ENCODE data around the gene USP34.
A peak's percentile ranks its signal among the peaks of the same experiment; 100 is the strongest.
"Not testable (repeated sequence)": the region's sequence is repeated elsewhere in the genome, so short reads cannot be mapped to it uniquely, and the experiment has no call there.

The USP34 gene

DNA sequence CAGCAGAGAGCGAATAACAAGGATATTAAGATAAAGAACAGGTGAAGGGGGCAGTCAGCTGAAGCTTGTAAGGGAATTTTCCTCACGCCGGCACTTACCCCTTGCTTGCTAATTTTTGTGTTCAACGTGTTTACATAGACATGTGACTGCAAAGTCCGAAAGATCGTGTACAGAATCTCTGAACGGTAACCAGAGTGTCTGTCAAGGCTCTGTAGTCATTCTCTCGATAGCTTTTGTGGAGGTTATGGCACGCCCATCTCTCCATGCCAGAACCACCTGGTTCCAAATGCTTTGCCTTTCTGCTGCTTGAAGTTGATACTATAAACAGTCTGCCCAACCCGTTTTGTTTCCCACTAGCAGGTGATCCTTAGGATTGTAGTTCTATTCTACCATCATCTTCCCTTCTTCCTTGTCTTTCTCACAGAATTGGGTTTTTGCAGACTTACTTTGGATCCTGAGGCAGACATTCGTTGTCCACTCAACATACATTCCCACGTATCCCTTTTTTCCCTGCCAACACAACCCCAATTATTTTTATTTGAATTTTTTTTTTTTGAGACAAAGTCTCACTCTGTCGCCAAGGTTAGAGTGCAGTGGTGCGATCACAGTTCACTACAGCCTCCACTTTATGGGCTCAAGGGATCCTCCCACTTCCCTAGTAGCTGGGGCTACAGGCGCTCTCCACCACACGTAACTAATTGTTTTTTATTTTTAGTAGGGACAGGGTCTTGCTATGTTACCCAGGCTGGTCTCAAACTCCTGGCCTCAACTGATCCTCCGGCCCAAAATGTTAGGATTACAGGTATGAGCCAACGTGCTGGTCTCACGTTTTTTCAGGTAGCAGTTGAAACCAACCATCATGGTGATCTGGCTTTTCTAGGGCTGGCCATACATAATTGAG lies 1.3 kb upstream of the USP34 start:
- ATAC-seq (ENCODE audit: low read depth): peak; percentile 26
- Mint-ChIP-seq H3K36me3 (peaks cover 3% of the 10 kb centered on the region), H3K27ac (peak overlapping the region; percentile 99), H3K27me3 (no peaks in the 10 kb centered on the region), H3K4me3 (peak overlapping the region; percentile 97), H3K4me1 (peaks cover 12% of the 10 kb centered on the region), H3K9me3 (peaks cover 2% of the 10 kb centered on the region)
- DNase-seq (ENCODE audit: low spot score in 2 of 2): peak in 1 of 2 donors; percentile 49

DNA sequence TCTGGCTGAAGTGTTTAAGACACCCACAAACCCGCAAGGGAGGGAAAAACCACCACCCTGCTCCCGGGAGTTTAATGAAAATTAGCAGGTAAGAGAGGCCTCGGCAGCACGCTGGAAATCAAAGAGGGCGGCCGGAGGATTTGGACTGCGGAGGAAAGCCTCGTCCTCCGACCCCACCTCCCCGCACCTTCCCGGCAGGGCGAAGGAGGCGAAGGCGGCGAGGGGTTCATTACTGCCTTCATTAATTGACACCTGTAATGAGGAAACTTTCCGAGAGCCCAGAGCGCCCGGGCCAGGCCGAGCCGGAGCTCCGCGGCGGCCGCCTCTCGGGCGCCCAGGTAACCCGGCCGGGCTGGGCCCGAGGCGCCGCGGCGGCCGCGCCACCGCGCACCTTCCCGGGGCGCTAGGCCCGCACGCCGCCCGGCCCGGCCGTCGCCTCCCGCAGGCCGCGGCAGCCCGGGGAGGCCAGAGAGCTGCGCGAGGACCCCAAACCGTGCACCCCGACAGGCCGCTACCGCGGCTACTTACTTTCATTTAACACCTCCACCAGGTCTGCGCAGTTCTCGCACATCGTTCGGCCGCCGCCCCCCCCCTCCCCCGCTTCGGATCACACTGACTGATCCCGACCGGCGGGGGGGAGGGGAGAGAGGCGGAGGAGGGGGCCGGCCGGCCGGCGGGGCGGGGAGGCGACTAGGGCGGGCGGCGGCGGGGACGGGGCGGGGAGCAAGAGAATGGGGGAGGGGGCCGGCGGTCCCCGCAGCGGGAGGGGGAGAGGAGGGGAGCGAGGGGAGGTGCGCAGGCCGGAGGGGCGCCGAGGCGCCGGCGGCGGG lies 550 bp downstream of the USP34 start:
- Mint-ChIP-seq H3K4me1 (peaks cover 10% of the 10 kb centered on the region), H3K4me3 (peak overlapping the region; percentile 97), H3K27ac (peak overlapping the region; percentile 99), H3K9me3 (no peaks in the 10 kb centered on the region), H3K36me3 (no peaks in the 10 kb centered on the region), H3K27me3 (no peaks in the 10 kb centered on the region)
- peak; percentile 30 for ATAC-seq (ENCODE audit: low read depth)
- peak; percentile 58 to 65 for DNase-seq (ENCODE audit: low spot score in 2 of 2)

DNA sequence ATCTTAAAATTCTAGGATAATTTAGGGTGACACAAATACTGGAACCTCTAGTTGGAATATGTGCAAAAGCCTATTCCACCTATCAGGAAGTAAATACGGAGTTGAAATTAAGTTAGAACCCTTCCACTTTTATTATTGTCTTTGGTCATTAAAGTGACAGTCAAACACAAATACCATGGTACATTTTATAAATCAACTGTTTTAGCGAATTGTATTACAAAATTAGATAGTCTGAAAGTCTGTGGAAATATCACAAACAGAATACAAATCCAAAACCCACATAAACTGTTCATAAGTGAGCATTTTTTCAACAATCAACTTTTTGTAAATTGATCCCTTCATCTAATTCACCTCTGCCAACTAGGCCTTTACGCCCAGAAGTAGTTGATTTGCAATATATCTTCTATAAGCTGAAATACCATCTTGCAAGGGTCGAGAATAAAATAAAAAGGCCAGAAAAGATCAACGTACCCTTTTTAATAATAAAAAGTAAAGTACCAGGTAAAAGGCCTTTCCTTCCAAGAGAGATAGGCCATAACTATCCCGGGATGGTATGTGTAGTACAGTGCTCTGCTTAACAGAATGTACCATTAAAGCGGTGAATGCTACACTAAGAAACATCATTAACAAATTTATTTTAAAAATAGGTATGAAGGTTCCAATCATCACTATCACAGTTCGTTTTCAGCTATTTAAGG lies 1.3 kb downstream of the USP34 start:
- DNase-seq (ENCODE audit: low spot score in 2 of 2) (no peak), ATAC-seq (ENCODE audit: low read depth) (no peak)
- peak overlapping the region; percentile 96 for H3K4me3 Mint-ChIP-seq
- H3K9me3 Mint-ChIP-seq: no peaks in the 10 kb centered on the region
- peak overlapping the region; percentile 99 for H3K27ac Mint-ChIP-seq
- peaks cover 12% of the 10 kb centered on the region for H3K4me1 Mint-ChIP-seq
- H3K36me3 Mint-ChIP-seq: no peaks in the 10 kb centered on the region
- no peaks in the 10 kb centered on the region for H3K27me3 Mint-ChIP-seq

DNA sequence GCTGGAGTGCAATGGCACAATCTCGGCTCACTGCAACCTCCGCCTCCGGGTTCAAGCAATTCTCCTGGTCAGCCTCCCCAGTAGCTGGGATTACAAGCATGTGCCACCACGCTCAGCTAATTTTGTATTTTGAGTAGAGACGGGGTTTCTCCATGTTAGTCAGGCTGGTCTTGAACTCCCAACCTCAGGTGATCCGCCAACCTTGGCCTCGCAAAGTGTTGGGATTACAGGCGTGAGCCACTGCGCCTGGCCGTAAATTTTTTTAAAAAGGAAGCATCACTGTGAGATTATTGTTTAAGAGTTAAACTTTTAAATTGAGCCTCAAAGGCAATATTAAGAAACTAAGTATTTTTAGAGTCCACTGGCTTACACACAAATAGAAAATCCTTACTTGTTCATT lies 2.7 kb downstream of the USP34 start:
- H3K27ac Mint-ChIP-seq; H3K36me3 Mint-ChIP-seq; ATAC-seq (ENCODE audit: low read depth); DNase-seq (ENCODE audit: low spot score in 2 of 2); H3K27me3 Mint-ChIP-seq; H3K4me3 Mint-ChIP-seq; H3K9me3 Mint-ChIP-seq: not testable (repeated sequence)
- peaks cover 21% of the 10 kb centered on the region for H3K4me1 Mint-ChIP-seq

DNA sequence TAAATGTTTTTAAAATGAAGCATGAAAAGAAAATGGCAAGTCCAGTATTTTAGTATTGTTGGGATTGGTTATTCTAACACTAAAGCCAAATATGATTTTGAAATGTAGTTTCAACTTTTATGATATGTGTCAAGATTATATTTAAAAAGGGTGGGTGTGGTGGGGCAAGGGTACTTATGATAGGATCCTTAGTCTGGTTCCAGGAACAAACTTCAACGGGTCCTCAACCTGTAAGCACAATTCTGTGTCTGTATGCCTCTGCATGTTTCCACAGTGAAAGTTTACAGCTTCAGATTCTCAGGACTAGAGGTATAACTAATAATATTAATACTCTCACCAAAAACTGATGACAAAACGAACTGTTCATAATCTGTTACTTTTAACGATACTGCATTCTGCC lies 5.8 kb downstream of the USP34 start:
- H3K27ac Mint-ChIP-seq: peak overlapping the region; percentile 95

DNA sequence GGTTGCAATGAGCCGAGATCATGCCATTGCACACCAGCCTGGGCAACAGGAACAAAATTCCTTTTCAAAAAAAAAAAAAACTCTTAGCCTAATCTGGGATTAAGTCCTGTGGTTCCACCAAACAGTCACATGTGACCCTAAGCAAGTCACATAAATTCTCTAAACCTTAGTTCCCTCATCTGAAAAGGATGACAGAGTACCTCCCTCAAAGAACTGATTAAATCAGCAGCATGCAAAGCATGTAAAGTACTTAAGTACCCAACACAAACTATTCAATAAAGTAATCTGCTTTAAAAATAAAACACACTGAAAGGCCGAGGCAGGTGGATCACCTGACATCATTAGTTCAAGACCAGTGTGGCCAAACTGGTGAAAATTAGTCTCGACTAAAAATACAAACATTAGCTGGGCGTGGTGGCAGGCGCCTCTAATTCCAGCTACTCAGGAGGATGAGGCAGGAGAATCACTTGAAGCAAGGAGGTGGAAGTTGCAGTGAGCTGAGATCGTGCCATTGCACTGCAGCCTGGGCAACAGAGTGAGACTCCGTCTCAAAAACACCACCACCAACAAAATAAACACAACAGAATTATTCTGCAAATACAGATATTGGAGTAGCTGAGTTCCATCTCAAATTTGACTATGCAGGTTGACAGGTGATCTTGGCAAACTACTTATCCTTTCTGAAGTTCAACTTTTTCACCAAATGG lies 7.0 kb downstream of the USP34 start:
- H3K36me3 Mint-ChIP-seq: no peaks in the 10 kb centered on the region
- no peak for DNase-seq (ENCODE audit: low spot score in 2 of 2)
- ATAC-seq (ENCODE audit: low read depth): peak; percentile 40
- H3K4me1 Mint-ChIP-seq: peaks cover 20% of the 10 kb centered on the region
- H3K4me3 Mint-ChIP-seq: peak overlapping the region; percentile 66
- H3K27ac Mint-ChIP-seq: peak overlapping the region; percentile 95
- no peaks in the 10 kb centered on the region for H3K9me3 Mint-ChIP-seq
- H3K27me3 Mint-ChIP-seq: no peaks in the 10 kb centered on the region

More for the DNA sequence above, 5.8 kb downstream of the USP34 start:
- H3K4me1 Mint-ChIP-seq: peaks cover 17% of the 10 kb centered on the region
- DNase-seq (ENCODE audit: low spot score in 2 of 2): no peak
- no peaks in the 10 kb centered on the region for H3K9me3 Mint-ChIP-seq
- no peak overlapping the region for H3K4me3 Mint-ChIP-seq
- no peaks in the 10 kb centered on the region for H3K36me3 Mint-ChIP-seq
- H3K27me3 Mint-ChIP-seq: no peaks in the 10 kb centered on the region
- no peak for ATAC-seq (ENCODE audit: low read depth)

DNA sequence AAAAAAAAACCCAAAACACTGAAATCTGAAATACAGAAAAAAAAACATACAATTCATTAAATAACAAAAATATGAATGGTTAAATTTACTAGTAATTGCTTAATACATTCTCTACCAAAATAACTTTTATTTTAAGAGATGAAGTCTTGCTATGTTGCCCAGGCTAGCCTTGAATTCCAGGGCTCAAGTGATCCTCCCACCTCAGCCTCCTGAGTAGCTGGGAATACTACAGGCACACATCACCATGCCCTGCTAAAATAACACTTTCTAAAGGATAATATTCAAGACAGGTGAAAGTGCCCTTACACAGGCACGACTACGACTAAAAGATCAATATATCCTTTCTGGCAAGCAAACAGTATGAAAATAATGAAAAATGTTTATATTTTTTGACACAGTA lies 9.5 kb downstream of the USP34 start:
- Mint-ChIP-seq H3K9me3 (no peaks in the 10 kb centered on the region), H3K27ac (no peak overlapping the region), H3K4me3 (no peak overlapping the region), H3K27me3 (no peaks in the 10 kb centered on the region), H3K36me3 (no peaks in the 10 kb centered on the region), H3K4me1 (peaks cover 31% of the 10 kb centered on the region)
- no peak for DNase-seq (ENCODE audit: low spot score in 2 of 2)
- ATAC-seq (ENCODE audit: low read depth): no peak

DNA sequence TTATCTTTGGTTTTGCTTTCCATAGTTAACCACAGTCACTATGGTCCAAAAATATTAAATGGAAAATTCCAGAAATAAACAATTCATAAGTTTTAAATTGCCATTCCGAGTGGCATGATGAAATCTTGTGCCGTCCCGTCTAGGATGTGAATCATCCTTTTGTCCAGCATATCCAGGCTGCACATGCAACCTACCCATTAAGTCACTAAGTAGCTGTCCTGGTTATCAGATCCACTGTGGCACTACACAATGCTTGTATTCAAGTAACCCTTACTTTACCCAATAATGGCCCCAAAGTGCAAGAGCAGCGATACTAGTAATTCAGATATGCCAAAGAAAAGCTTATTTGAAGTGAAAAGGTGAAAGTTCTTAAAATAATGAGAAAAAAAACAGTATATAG lies 10.7 kb downstream of the USP34 start:
- no peak for DNase-seq (ENCODE audit: low spot score in 2 of 2)
- Mint-ChIP-seq H3K4me3 (no peak overlapping the region), H3K9me3 (no peaks in the 10 kb centered on the region), H3K27me3 (no peaks in the 10 kb centered on the region), H3K4me1 (peaks cover 36% of the 10 kb centered on the region), H3K27ac (no peak overlapping the region), H3K36me3 (peaks cover 4% of the 10 kb centered on the region)
- ATAC-seq (ENCODE audit: low read depth): no peak

DNA sequence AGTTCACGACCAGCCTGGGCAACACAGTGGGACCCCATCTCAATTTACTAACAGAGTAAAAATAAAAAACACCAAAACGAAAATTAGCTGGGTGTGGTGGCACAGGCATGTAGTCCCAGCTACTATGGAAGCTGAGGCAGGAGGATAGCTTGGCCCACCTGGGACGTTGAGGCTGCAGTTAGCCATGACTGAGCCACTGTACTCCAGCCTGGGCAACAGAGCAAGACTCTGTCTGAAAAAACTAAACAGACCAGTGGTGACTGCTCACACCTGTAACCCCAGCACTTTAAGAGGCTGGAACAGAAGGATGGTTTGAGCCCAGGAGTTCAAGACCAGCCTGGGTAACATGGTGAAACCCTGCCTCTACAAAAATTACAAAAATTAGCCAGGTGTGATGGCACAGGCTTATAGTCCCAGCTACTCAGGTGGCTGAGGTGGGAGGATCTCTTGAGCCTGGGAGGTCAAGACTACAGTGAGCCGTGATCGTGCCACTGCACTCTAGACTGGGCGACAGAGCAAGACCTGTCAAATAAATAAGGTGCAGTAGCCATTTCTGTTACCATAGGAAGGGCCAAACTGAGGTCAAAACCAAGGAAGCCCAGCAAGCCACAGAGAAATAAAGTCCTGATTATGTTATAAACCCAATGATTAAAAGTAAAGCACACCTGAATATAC lies 14.0 kb downstream of the USP34 start:
- H3K27me3 Mint-ChIP-seq: no peaks in the 10 kb centered on the region
- ATAC-seq (ENCODE audit: low read depth): no peak
- H3K4me3 Mint-ChIP-seq: no peak overlapping the region
- peaks cover 6% of the 10 kb centered on the region for H3K36me3 Mint-ChIP-seq
- no peaks in the 10 kb centered on the region for H3K9me3 Mint-ChIP-seq
- no peak for DNase-seq (ENCODE audit: low spot score in 2 of 2)
- peaks cover 27% of the 10 kb centered on the region for H3K4me1 Mint-ChIP-seq
- no peak overlapping the region for H3K27ac Mint-ChIP-seq

DNA sequence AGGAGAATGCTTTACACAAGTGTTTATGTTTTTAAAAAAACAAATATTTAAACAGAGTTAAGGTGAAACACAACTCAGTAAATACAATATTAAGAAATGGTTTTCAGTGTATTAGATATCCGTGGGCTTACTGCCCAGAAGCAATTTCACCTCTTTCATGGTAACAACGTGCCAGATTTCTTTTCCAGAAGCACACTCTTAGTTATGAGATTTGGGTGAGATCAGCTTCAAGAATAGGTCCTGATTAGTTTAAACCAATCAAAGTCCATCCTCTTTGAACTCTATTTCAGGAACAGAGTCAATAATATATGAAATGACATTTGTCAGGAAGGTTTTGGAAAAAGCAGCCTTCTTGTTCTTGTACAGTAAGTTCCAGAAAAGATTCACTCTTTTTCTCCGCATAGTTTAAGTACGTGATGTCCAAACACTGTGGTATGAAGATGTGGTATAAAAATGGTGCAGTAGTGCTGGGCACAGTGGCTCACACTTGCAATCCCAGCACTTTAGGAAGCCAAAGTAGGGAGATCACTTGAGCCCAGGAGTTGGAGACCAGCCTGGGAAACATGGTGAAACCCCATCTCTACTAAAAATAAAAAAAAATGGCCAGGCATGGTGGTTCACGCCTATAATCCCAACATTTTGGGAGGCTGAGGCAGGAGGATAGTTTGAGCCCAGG lies 14.7 kb downstream of the USP34 start:
- no peaks in the 10 kb centered on the region for H3K27me3 Mint-ChIP-seq
- H3K4me1 Mint-ChIP-seq: peaks cover 27% of the 10 kb centered on the region
- no peak for ATAC-seq (ENCODE audit: low read depth)
- no peak overlapping the region for H3K27ac Mint-ChIP-seq
- no peak for DNase-seq (ENCODE audit: low spot score in 2 of 2)
- H3K36me3 Mint-ChIP-seq: peaks cover 6% of the 10 kb centered on the region
- no peaks in the 10 kb centered on the region for H3K9me3 Mint-ChIP-seq
- no peak overlapping the region for H3K4me3 Mint-ChIP-seq

DNA sequence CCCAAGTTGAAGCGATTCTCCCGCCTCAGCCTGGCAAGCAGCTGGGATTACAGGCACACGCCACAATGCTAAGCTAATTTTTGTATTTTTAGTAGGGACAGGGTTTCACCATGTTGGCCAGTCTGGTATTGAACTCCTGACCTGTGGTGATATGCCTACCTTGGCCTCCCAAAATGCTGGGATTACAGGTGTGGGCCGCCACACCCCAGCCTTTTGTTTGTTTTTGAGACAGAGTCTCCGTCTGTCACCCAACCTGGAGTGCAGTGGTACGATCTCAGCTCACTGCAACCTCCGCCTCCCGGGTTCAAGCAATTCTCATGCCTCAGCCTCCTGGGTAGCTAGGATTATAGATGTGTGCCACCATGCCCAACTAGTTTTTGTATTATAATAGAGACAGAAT lies 15.9 kb downstream of the USP34 start:
- H3K4me1 Mint-ChIP-seq: peaks cover 27% of the 10 kb centered on the region
- not testable (repeated sequence) for H3K4me3 Mint-ChIP-seq; ATAC-seq (ENCODE audit: low read depth); H3K36me3 Mint-ChIP-seq; H3K27me3 Mint-ChIP-seq; H3K27ac Mint-ChIP-seq; DNase-seq (ENCODE audit: low spot score in 2 of 2); H3K9me3 Mint-ChIP-seq

DNA sequence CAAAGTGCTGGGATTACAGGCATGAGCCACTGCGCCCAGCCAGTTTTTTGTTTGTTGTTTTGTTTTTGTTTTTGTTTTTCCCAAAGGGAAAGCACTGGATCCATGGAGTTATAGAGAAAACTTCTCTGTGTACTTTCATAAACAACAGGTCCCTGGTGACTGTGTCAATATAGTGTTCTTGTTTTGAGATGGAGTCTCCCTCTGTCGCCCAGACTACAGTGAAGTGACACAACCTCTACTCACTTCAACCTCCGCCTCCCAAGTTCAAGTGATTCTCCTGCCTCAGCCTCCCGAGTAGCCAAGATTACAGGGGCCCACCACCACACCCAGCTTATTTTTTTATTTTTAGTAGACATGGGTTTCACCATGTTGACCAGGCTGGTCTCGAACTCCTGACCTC lies 16.5 kb downstream of the USP34 start:
- H3K27me3 Mint-ChIP-seq: no peaks in the 10 kb centered on the region

DNA sequence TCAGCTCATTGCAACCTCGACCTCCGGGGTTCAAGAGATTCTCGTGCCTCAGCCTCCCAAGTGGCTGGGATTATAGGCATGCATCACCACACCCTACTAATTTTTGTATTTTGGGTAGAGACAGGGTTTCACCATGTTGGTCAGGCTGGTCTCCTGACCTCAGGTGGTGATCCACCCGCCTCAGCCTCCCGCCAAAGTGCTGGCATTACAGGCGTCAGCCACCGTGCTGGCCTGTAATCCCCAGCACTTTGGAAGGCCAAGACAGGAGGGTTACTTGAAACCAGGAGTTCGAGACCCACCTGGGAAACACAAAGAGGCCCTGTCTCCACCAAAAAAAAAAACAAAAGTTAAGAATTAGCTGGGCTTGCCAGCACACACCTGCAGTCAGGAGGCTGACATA lies 18.5 kb downstream of the USP34 start:
- Mint-ChIP-seq H3K27ac (no peak overlapping the region), H3K9me3 (no peaks in the 10 kb centered on the region), H3K4me3 (no peak overlapping the region), H3K4me1 (peaks cover 19% of the 10 kb centered on the region), H3K36me3 (peaks cover 12% of the 10 kb centered on the region), H3K27me3 (no peaks in the 10 kb centered on the region)
- no peak for ATAC-seq (ENCODE audit: low read depth)
- no peak for DNase-seq (ENCODE audit: low spot score in 2 of 2)

More for the DNA sequence above, 16.5 kb downstream of the USP34 start:
- Mint-ChIP-seq H3K27ac (no peak overlapping the region), H3K4me3 (no peak overlapping the region), H3K9me3 (no peaks in the 10 kb centered on the region), H3K4me1 (peaks cover 28% of the 10 kb centered on the region), H3K36me3 (peaks cover 8% of the 10 kb centered on the region)
- ATAC-seq (ENCODE audit: low read depth): no peak
- DNase-seq (ENCODE audit: low spot score in 2 of 2): no peak

All from memory B cell (primary cell).